ENCODE data around the gene PAPPA.

DNA sequence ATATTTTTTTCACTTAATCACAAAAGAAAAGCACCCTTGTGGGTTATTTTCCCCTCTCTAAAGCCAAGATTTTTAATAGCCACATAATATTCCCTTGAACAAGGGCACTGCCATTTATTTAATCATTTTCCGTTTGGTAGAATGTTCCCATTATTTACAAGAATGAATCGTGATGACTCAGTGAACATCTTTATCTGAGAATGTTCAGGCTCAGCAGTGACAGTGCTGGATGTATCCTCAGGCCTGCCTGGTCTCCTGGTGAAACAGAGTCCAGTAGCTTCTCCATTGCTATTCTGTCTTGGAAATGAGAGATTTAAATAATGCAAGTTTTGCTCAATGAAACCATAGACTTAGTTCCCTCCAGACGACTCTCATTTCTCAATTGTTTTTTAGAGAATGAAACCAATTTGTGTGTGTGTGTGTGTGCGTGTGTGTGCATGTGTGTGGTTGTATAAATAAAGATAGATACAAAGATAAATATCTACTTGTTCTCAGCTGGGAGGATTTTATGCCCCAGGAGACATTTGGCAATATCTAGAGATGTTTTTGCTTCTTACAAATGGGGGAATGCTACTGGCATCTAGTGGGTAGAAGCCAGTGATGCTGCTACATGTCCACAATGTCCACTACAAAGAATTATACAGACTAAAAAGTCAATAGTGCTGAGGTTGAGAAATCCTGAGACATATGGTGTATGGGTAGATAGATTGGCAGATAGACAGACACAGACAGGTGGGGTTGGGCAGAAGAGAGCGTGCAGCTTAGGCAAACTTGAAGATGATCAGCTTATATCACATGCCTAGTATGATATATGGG is 55.0 kb downstream of the PAPPA start:
- TF ChIP-seq, protein P1, sequence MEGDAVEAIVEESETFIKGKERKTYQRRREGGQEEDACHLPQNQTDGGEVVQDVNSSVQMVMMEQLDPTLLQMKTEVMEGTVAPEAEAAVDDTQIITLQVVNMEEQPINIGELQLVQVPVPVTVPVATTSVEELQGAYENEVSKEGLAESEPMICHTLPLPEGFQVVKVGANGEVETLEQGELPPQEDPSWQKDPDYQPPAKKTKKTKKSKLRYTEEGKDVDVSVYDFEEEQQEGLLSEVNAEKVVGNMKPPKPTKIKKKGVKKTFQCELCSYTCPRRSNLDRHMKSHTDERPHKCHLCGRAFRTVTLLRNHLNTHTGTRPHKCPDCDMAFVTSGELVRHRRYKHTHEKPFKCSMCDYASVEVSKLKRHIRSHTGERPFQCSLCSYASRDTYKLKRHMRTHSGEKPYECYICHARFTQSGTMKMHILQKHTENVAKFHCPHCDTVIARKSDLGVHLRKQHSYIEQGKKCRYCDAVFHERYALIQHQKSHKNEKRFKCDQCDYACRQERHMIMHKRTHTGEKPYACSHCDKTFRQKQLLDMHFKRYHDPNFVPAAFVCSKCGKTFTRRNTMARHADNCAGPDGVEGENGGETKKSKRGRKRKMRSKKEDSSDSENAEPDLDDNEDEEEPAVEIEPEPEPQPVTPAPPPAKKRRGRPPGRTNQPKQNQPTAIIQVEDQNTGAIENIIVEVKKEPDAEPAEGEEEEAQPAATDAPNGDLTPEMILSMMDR (IDR thresholded peaks at IDR 0.05; ENCODE audit: low read depth, low read length) = no peak
- no peak for TF ChIP-seq POLR2A (IDR thresholded peaks at IDR 0.05; ENCODE audit: extremely low read depth, insufficient read length)
- TF ChIP-seq, protein P2, sequence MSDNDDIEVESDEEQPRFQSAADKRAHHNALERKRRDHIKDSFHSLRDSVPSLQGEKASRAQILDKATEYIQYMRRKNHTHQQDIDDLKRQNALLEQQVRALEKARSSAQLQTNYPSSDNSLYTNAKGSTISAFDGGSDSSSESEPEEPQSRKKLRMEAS (IDR thresholded peaks at IDR 0.05; ENCODE audit: low read depth, low read length) = no peak
